GM12864 (cell line): ENCODE results near the gene OR6B1.
"Not testable (repeated sequence)": the region's sequence is repeated elsewhere in the genome, so short reads cannot be mapped to it uniquely, and the experiment has no call there.

Experiments
- DNase-seq: peaks from one replicate; pipeline ENCODE4 v3.0.0-alpha.2; 2011; ENCODE audit warnings: low read depth
- H3K4me3 ChIP-seq: 2 replicates; pipeline ENCODE4 v1.5.1; 2011; ENCODE audit warnings: mild to moderate bottlenecking, low read depth, low read length, control low read depth
- TF ChIP-seq, protein P1 (sequence below): IDR thresholded peaks from 2 replicates; pipeline ENCODE4 v1.5.1; 2011; ENCODE audit warnings: low read depth, mild to moderate bottlenecking, moderate library complexity, low read length, control low read depth, inconsistent platforms; ENCODE audit errors: missing control alignments

The OR6B1 gene

DNA sequence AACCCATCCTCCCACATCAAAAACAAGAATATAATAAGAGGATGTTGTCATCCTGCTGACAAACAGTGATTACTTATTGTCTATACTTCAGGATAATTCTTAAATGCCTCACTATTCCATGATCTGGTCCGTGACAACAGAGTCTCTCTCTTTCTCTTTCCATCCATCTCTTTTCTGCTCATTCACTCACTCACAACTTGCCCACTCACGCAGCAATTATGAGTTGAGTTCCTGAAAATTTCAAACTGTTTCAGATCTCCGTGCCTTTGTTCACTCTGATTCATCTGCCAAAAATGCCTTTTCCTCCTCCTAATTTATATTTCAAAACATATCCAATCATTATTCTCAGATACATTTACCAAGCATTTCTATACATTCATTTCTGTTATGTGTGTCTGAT is 1.4 kb downstream of the OR6B1 start:
- no peak for DNase-seq
- TF ChIP-seq, protein P1, sequence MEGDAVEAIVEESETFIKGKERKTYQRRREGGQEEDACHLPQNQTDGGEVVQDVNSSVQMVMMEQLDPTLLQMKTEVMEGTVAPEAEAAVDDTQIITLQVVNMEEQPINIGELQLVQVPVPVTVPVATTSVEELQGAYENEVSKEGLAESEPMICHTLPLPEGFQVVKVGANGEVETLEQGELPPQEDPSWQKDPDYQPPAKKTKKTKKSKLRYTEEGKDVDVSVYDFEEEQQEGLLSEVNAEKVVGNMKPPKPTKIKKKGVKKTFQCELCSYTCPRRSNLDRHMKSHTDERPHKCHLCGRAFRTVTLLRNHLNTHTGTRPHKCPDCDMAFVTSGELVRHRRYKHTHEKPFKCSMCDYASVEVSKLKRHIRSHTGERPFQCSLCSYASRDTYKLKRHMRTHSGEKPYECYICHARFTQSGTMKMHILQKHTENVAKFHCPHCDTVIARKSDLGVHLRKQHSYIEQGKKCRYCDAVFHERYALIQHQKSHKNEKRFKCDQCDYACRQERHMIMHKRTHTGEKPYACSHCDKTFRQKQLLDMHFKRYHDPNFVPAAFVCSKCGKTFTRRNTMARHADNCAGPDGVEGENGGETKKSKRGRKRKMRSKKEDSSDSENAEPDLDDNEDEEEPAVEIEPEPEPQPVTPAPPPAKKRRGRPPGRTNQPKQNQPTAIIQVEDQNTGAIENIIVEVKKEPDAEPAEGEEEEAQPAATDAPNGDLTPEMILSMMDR = no peak
- no peak overlapping the region for H3K4me3 ChIP-seq

DNA sequence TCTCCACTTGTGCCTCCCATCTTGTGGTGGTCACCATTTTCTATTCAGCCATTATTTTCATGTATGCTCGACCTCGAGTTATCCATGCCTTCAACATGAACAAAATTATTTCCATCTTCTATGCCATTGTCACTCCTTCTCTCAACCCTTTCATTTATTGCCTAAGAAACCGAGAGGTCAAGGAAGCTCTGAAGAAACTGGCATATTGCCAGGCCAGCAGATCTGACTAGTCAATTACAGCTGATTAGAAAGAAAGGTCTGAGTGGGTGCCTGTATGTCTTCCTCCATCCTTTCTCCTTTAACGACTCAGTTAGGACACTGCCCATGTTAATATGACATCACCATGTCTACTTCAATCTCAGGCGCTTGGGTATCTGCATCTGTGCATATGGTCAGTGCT is 4.6 kb downstream of the OR6B1 start:
- no peak overlapping the region for H3K4me3 ChIP-seq
- TF ChIP-seq, protein P1 = no peak
- no peak for DNase-seq

DNA sequence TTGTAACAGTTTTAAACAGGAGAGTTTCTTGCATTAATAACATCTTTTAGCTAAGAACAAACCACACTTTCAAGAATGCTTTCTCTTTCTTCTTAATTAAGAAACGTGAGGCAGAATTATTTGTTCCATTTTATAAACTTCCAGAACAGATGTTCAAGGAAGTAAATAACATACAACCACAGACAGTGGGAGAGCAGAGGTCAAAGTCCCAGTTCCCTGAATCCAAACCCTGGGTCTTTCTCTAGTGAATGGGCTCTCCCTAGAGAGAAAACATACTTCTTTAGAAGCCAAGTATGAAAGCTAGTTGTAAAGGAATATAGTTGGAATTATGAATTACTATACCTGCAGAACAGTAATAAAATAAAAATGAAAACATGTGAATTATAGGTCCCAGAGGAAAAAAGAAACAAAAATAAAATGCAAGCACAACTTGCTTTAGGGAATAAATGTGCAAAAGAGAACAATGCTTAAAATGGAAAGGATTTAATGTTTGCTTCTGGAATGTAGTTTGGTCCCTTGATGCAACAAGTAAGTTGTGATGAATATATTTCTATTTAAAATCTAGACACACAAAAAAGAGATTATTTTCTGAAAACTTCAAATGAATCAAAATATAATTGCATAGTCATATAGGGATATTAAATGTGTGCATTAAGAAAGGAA is 6.0 kb downstream of the OR6B1 start:
- H3K4me3 ChIP-seq = no peak overlapping the region
- TF ChIP-seq, protein P1 = no peak
- no peak for DNase-seq

DNA sequence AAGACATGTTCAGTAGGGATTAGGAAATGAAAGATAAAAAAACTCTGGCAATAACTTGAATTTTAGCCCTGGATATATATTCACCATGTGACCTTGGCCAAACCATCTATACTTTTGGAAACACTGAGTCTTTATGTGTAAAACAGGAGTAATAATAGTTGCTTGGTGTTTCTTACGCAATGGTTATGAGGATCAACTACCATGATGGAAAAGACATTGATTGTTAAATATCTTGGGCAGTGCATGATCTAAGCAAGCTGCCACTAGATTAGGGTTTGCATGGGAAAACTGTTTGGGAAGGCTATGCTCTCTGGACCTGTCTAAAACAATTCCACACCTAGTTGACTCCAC is 6.5 kb downstream of the OR6B1 start:
- TF ChIP-seq, protein P1 = no peak
- no peak for DNase-seq
- no peak overlapping the region for H3K4me3 ChIP-seq

DNA sequence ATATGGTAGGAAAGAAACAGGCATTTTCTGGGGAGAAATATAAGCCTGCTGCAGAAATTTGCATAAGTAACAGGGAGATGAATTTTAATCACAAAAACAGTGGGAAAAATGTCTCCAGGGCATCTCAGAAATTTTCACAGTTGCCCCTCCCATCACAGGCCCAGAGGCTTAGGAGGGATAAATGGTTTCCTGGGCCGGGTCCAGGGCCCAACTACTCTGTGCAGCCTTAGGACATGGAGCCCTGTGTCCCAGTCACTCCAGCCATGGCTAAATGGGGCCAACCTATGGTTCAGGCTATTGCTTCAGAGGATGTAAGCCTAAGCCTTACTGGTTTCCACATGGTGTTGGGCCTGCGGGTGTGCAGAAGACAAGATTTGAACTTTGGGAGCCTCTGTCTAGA is 9.2 kb downstream of the OR6B1 start:
- DNase-seq = no peak
- no peak overlapping the region for H3K4me3 ChIP-seq
- TF ChIP-seq, protein P1 = no peak

DNA sequence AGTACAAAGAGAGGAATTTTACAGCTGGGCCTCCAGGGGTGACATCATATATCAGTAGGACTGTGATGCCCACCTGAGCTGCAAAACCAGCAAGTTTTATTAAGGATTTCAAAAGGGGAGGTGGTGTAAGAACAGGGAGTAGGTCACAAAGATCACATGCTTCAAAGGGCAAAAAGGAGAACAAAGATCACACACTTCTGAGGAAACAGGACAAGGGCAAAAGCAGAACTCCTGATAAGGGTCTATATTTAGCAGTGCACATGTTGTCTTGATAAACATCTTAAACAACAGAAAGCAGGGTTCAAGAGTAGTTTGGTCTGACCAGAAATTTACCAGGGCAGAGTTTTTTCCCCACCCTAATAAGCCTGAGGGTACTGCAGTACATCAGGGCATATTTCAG is 9.9 kb downstream of the OR6B1 start:
- DNase-seq, H3K4me3 ChIP-seq: not testable (repeated sequence)

DNA sequence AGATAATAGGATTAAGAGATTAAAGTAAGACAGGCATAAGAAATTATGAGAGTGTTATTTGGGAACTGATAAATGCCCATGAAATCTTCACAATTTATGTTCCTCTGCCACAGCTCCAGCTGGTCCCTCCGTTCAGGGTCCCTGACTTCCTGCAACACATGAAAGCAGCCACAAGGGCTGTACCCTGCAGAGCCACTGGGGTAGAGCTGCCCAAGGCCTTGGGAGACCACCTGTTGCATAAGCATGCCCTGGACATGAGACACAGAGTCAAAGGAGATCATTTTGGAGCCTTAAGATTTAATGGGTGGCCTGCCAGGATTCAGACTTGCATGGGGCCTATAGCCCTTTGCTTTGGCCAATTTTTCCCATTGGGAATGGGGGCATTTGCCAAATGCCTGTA is 10.7 kb downstream of the OR6B1 start:
- not testable (repeated sequence) for H3K4me3 ChIP-seq, DNase-seq

DNA sequence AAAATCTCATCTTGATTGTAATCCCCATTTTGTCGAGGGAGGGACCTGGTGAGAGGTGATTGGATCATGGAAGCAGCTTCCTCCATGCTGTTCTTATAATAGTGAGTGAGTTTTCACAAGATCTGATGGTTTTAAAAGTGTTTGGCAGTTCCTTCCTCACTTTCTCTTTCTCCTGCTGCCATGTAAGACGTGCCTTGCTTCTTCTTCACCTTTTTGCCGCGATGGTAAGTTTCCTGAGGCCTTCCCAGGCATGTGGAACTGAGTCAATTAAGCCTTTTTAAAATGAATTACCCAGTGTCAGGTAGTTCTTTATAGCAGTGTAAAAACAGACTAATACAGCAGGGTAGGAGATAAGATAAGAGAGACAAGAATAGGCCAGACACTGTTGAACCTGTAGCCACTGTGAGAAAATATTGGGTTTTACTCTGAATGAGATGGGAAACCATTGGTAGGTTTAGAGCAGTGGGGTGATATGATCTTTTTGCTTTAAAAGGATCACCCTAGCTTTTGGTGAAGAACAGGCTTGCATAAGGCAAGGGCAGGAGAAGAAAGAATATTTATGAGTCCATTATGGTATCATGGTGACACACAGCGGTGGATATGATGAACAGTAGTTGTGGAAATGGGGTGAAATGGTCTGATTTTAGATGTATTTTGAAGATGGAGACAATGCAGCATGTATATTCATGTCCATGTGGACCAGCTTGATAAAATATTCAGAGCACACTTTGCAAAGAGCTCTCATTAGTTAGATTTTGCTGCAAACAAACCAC is 11.5 kb downstream of the OR6B1 start:
- no peak overlapping the region for H3K4me3 ChIP-seq
- no peak for DNase-seq
- TF ChIP-seq, protein P1 = no peak
